Esophagus (tissue), 2 donors: ENCODE results near the gene SLC2A11. TPM values are rescaled to one million over a fixed set of nuclear protein-coding genes. Genes with fewer than 3 reads are reported as not detected.

ENCODE experiments used
- H3K27ac ChIP-seq, 2 donors: one replicate each; pipeline ENCODE4 v1.5.1; 2013; ENCODE audit warnings: low read depth in 2 of 2, mild to moderate bottlenecking in 2 of 2, inconsistent platforms in 1 of 2, low read length in 1 of 2, moderate library complexity in 1 of 2
- H3K27me3 ChIP-seq, 2 donors: one replicate each; pipeline ENCODE4 v1.6.1; 2013; ENCODE audit warnings: low read length in 2 of 2, control low read depth in 1 of 2, mild to moderate bottlenecking in 1 of 2; ENCODE audit not compliant: insufficient read depth in 2 of 2, control insufficient read depth in 1 of 2
- H3K36me3 ChIP-seq, 2 donors: one replicate each; pipeline ENCODE4 v1.6.1; 2013; ENCODE audit warnings: low read length in 1 of 2; ENCODE audit not compliant: control insufficient read depth in 2 of 2, insufficient read depth in 2 of 2
- H3K4me1 ChIP-seq, 2 donors: one replicate each; pipeline ENCODE4 v1.6.1; 2013; ENCODE audit warnings: low read length in 1 of 2; ENCODE audit not compliant: control insufficient read depth in 2 of 2, insufficient read depth in 2 of 2
- H3K4me3 ChIP-seq, 2 donors: one replicate each; pipeline ENCODE4 v1.5.1; 2013; ENCODE audit warnings: low read length in 2 of 2, mild to moderate bottlenecking in 2 of 2, low read depth in 1 of 2, moderate library complexity in 1 of 2
- H3K9me3 ChIP-seq, 2 donors: one replicate each; pipeline ENCODE4 v1.6.1; 2013; ENCODE audit warnings: mild to moderate bottlenecking in 2 of 2, low read depth in 1 of 2, low read length in 1 of 2, moderate library complexity in 1 of 2; ENCODE audit not compliant: control insufficient read depth in 2 of 2, insufficient read depth in 1 of 2
- WGBS, 2 donors: extraction: QIAGEN DNeasy Blood & Tissue Kit; methylation state at CpG; one replicate each; pipeline ENCODE4 v1.1.7; 2013; 5-methylcytosine and 5-hydroxymethylcytosine counted together
- polyA plus RNA-seq, 2 donors: library from polyadenylated mRNA; stranded (reverse); fragments of 200-250 nt; gene quantifications; one replicate each; pipeline ENCODE4 v1.2.3, GENCODE V29; 2013
- donor health status: healthy with polysubstance abuse.
- donor health status: Bipolar disorder and iron deficiency.

Gene SLC2A11, protein sequence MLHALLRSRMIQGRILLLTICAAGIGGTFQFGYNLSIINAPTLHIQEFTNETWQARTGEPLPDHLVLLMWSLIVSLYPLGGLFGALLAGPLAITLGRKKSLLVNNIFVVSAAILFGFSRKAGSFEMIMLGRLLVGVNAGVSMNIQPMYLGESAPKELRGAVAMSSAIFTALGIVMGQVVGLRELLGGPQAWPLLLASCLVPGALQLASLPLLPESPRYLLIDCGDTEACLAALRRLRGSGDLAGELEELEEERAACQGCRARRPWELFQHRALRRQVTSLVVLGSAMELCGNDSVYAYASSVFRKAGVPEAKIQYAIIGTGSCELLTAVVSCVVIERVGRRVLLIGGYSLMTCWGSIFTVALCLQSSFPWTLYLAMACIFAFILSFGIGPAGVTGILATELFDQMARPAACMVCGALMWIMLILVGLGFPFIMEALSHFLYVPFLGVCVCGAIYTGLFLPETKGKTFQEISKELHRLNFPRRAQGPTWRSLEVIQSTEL
- polyA plus RNA-seq: 1 to 10 TPM; 2.5 to 3.9 TPM

- H3K9me3 ChIP-seq: no peaks in the 10 kb centered on the region
- no peaks in the 10 kb centered on the region for H3K27me3 ChIP-seq
- WGBS, 2 donors: 1% methylated on average over 58 to 60 of the region's 60 CpGs
- H3K4me1 ChIP-seq: peaks cover 0 to 3% of the 10 kb centered on the region in 2 donors
- H3K4me3 ChIP-seq: peak within 1 kb of the TSS; percentile 58 to 59
- no peaks in the 10 kb centered on the region for H3K36me3 ChIP-seq
- H3K27ac ChIP-seq: peak within 1 kb of the TSS; percentile 82 to 87
Observed at GRCh38 chr22:23857606-23858483, at the start of gene SLC2A11. SLC2A11 (plus strand) TSS chr22:23857875; CDS start chr22:23858000, 125 bp downstream.

DNA sequence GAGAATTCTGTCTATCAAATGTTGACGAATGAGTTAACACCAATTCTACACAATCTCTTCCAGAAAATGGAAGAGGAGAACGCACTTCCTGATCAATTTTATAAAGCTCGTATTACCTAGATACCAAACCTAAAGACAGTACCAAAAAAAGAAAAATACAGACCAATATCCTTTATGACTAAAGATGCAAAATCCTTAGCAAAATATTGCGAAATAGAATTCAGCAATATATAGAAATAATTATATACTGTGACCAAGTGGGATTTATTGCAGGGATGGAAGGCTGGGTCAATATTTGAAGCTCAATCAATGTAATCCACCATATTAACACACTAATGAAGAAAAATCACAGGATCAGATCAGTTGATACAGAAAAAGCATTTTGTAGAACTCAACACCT is 45.3 kb upstream of the SLC2A11 start:
- 95 to 98% methylated on average over 4 of the region's 4 CpGs for WGBS, 2 donors
- H3K27me3 ChIP-seq: no peaks in the 10 kb centered on the region
- H3K4me1 ChIP-seq: no peaks in the 10 kb centered on the region
- H3K27ac ChIP-seq: no peak overlapping the region
- peaks cover 4 to 19% of the 10 kb centered on the region in 2 donors for H3K36me3 ChIP-seq
- H3K4me3 ChIP-seq: no peak overlapping the region
- no peaks in the 10 kb centered on the region for H3K9me3 ChIP-seq

DNA sequence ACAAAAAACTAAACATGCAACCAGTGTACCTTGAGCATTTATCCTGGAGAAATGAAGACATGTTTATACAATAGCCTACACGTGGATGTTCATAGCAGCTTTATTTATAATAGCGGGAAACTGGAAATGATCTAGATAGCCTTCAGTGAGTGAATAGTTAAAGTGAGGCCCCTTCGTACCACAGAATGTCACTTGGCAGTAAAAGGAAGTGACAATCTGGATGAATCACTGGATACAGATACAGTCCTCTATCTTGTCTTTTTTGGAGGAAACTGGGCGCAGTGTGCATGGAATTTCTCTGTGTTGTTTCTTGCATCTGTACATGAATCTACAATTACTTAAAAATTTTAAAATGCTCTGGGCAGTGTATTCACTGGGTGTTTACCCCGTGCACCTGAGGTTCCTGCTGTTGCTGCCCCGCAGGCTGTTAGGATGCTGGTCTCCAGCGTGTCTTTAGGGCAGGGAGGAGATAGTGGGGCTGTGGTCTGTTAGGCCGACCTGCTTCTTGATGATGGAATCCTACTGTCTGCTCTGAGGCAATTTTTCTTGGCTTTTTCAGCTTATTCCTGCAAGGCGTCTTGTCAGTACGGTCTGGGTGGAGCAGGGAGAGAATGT is 42.0 kb upstream of the SLC2A11 start:
- no peaks in the 10 kb centered on the region for H3K4me1 ChIP-seq
- H3K27ac ChIP-seq: no peak overlapping the region
- peaks cover 4 to 26% of the 10 kb centered on the region in 2 donors for H3K36me3 ChIP-seq
- no peaks in the 10 kb centered on the region for H3K27me3 ChIP-seq
- H3K4me3 ChIP-seq: no peak overlapping the region
- WGBS, 2 donors: 75 to 82% methylated on average over 10 of the region's 10 CpGs
- no peaks in the 10 kb centered on the region for H3K9me3 ChIP-seq

GRCh38 chr22:23816156-23816976 is 41.3 kb upstream of the SLC2A11 start:
- Histone ChIP-seq H3K4me3 (no peak overlapping the region), H3K27me3 (no peaks in the 10 kb centered on the region), H3K4me1 (no peaks in the 10 kb centered on the region), H3K9me3 (no peaks in the 10 kb centered on the region), H3K36me3 (peaks cover 4 to 31% of the 10 kb centered on the region in 2 donors), H3K27ac (no peak overlapping the region)
- WGBS, 2 donors: 88 to 91% methylated on average over 17 to 18 of the region's 18 CpGs

- H3K4me3 ChIP-seq: no peak overlapping the region
- no peaks in the 10 kb centered on the region for H3K9me3 ChIP-seq
- H3K4me1 ChIP-seq: no peaks in the 10 kb centered on the region
- H3K27ac ChIP-seq: no peak overlapping the region
- peaks cover 4 to 34% of the 10 kb centered on the region in 2 donors for H3K36me3 ChIP-seq
- H3K27me3 ChIP-seq: no peaks in the 10 kb centered on the region
- WGBS, 2 donors: 89 to 95% methylated on average over 6 of the region's 6 CpGs
Observed at GRCh38 chr22:23817146-23817545, 40.5 kb upstream of the SLC2A11 start.

- no peak overlapping the region for H3K4me3 ChIP-seq
- no peaks in the 10 kb centered on the region for H3K4me1 ChIP-seq
- H3K9me3 ChIP-seq: no peaks in the 10 kb centered on the region
- H3K36me3 ChIP-seq: peaks cover 4 to 44% of the 10 kb centered on the region in 2 donors
- H3K27me3 ChIP-seq: no peaks in the 10 kb centered on the region
- H3K27ac ChIP-seq: no peak overlapping the region
- 79 to 90% methylated on average over 2 of the region's 2 CpGs for WGBS, 2 donors
Observed at GRCh38 chr22:23818541-23818940, 39.1 kb upstream of the SLC2A11 start.

DNA sequence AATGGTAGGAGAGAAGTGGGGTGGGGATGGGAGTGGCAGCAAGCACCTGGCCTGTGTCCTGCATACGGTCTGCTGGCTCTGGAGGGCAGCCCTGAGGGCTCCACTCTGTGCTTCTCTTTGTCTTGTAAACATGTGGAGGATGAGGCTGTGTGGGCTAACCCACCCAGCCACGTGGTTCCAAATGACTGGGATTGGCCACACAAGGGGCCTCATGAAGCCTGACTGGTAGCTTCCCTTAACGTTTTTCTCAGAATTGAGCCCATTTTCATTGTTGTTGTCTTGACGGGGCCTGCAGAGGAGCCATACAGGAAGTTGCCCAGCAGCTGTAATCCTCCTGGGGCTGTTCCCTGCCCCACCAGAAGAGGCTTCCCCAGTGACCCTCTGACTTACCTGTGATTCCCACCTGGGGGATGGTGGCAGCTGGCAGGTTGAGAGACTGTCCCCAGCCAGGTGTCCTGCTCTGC is 36.9 kb upstream of the SLC2A11 start:
- no peak overlapping the region for H3K27ac ChIP-seq
- peaks cover 18 to 58% of the 10 kb centered on the region in 2 donors for H3K36me3 ChIP-seq
- no peak overlapping the region for H3K4me3 ChIP-seq
- WGBS, 2 donors: 36 to 47% methylated on average over 4 of the region's 4 CpGs
- H3K9me3 ChIP-seq: no peaks in the 10 kb centered on the region
- no peaks in the 10 kb centered on the region for H3K27me3 ChIP-seq
- no peaks in the 10 kb centered on the region for H3K4me1 ChIP-seq

- peaks cover 14 to 59% of the 10 kb centered on the region in 2 donors for H3K36me3 ChIP-seq
- no peaks in the 10 kb centered on the region for H3K4me1 ChIP-seq
- H3K27me3 ChIP-seq: no peaks in the 10 kb centered on the region
- H3K27ac ChIP-seq: no peak overlapping the region
- whole genome bisulfite sequencing, 2 donors: 72 to 83% methylated on average over 6 of the region's 6 CpGs
- H3K4me3 ChIP-seq: no peak overlapping the region
- H3K9me3 ChIP-seq: no peaks in the 10 kb centered on the region
Observed at GRCh38 chr22:23822101-23822671, 35.5 kb upstream of the SLC2A11 start.
